Panc1 (cell line): ENCODE data around the gene MXD4. TPM values are rescaled to one million over a fixed set of nuclear protein-coding genes. Genes with fewer than 3 reads are reported as not detected.

Source experiments
- ATAC-seq: fragments of 200-7000 bp; cut with Tn5 transposase; 2 replicates; pipeline ENCODE4 v1.9.1; 2020; ENCODE audit warnings: mild to moderate bottlenecking, moderate library complexity
- Bru-seq: library from RNA; stranded (reverse); fragments of 400-500 nt; gene quantifications from one replicate; lab custom pipeline; 2021; lab: Mats Ljungman, UMichigan
- BruChase-seq, 2 experiments: library from RNA; stranded (reverse); fragments of 400-500 nt; gene quantifications; one replicate each; lab custom pipeline; 2021; lab: Mats Ljungman, UMichigan
- BruUV-seq: library from RNA; stranded (reverse); fragments of 400-500 nt; replicated peaks from 2 replicates; lab custom pipeline; 2021; lab: Mats Ljungman, UMichigan
- CTCF ChIA-PET: fragments of 300-600 bp; sonication (Branson Sonifier 250); formaldehyde crosslinking; loops from one replicate; lab custom pipeline; 2022; ENCODE audit warnings: antibody characterized with exemption; lab: Charles Lee
- POLR2A ChIA-PET: fragments of 300-600 bp; sonication (Branson Sonifier 250); formaldehyde crosslinking; loops from one replicate; lab custom pipeline; 2022; ENCODE audit warnings: antibody characterized with exemption; lab: Charles Lee
- DNase-seq: peaks from one replicate; pipeline ENCODE4 v3.0.0-alpha.2; 2010; ENCODE audit warnings: low read depth, low spot score
- H3K27ac ChIP-seq: 2 replicates; pipeline ENCODE4 v1.5.1; 2011; ENCODE audit warnings: mild to moderate bottlenecking, low read length, inconsistent platforms
- H3K27me3 ChIP-seq: fragments of 200-500 bp; sonication (Bioruptor generic); 2 replicates; pipeline ENCODE4 v1.6.0; 2014; ENCODE audit warnings: low read length, inconsistent platforms; ENCODE audit not compliant: control insufficient read depth, insufficient read depth
- H3K36me3 ChIP-seq: fragments of 200-500 bp; sonication (Bioruptor generic); 2 replicates; pipeline ENCODE4 v1.5.1; 2014; ENCODE audit warnings: inconsistent platforms, mild to moderate bottlenecking, low read length, moderate library complexity; ENCODE audit not compliant: control insufficient read depth, insufficient read depth
- H3K4me1 ChIP-seq: 2 replicates; pipeline ENCODE4 v1.5.1; 2011; ENCODE audit warnings: inconsistent platforms, mild to moderate bottlenecking, low read length, moderate library complexity; ENCODE audit not compliant: control insufficient read depth, insufficient read depth
- H3K4me3 ChIP-seq, 2 experiments: 2 replicates each; pipeline ENCODE4 v1.5.1; 2011 to 2012; ENCODE audit warnings: low read depth in 2 of 2, low read length in 2 of 2, mild to moderate bottlenecking in 2 of 2, inconsistent platforms in 1 of 2, moderate library complexity in 1 of 2
- H3K9me3 ChIP-seq: fragments of 200-500 bp; sonication (Bioruptor generic); 2 replicates; pipeline ENCODE4 v1.5.1; 2014; ENCODE audit warnings: low read depth, mild to moderate bottlenecking, inconsistent platforms, low read length, moderate library complexity; ENCODE audit not compliant: control insufficient read depth, insufficient read depth
- CTCF ChIP-seq: fragments of 450-650 bp; IDR thresholded peaks from 2 replicates; pipeline ENCODE4 v1.5.1; 2017; ENCODE audit warnings: mild to moderate bottlenecking
- POLR2AphosphoS5 ChIP-seq: IDR thresholded peaks from 2 replicates; pipeline ENCODE4 v1.6.1; 2012; ENCODE audit warnings: mild to moderate bottlenecking, low read depth, low read length, moderate library complexity
- REST ChIP-seq, 2 experiments: IDR thresholded peaks; 2 replicates each; pipeline ENCODE4 v1.6.1; 2011 to 2012; ENCODE audit warnings: low read depth in 2 of 2, control low read depth in 1 of 2, low read length in 1 of 2, mild to moderate bottlenecking in 1 of 2, moderate library complexity in 1 of 2; ENCODE audit not compliant: insufficient read depth in 1 of 2
- SIN3A ChIP-seq: IDR thresholded peaks from 2 replicates; pipeline ENCODE4 v1.6.1; 2012; ENCODE audit warnings: low read depth, mild to moderate bottlenecking, low read length, moderate library complexity, borderline replicate concordance; ENCODE audit not compliant: insufficient read depth
- TCF7L2 ChIP-seq: IDR thresholded peaks from 2 replicates; pipeline ENCODE4 v1.6.1; 2011; ENCODE audit warnings: mild to moderate bottlenecking, low read depth, low read length, inconsistent platforms
- in situ Hi-C: cut with HindIII; loops from 2 replicates; pipeline ENCODE4 v1.10.0; 2016; ENCODE audit warnings: low sequenced_read_pairs, low pct_unique_long_range_greater_than_20kb
- intact Hi-C: fragments of 100-400 bp; cut with micrococcal nuclease; formaldehyde crosslinking; loops from one replicate; pipeline ENCODE4 v1.10.0; 2022; ENCODE audit not compliant: unreplicated experiment
- long read RNA-seq: library from polyadenylated mRNA; unstranded; transcript quantifications from one replicate; pipeline ENCODE4 v2.0.0, GENCODE V29; 2021; ENCODE audit not compliant: unreplicated experiment
- polyA plus RNA-seq: library from polyadenylated mRNA; unstranded; fragments of >200 nt; gene quantifications from one replicate; pipeline ENCODE4 v1.2.1, GENCODE V29; 2012; ENCODE audit warnings: missing spikeins; ENCODE audit not compliant: insufficient read length
- total RNA-seq: library from RNA; stranded (reverse); gene quantifications from one replicate; pipeline ENCODE4 v1.2.1, GENCODE V29; 2021; ENCODE audit not compliant: unreplicated experiment

Gene MXD4
- total RNA-seq (32.7 TPM), Bru-seq, nascent RNA (percentile 55 among the genes with signal in this experiment), BruChase-seq, experiment 1, labeled RNA remaining after a 2-hour chase (percentile 64 among the genes with signal in this experiment), BruChase-seq, experiment 2, labeled RNA remaining after a 6-hour chase (percentile 69 among the genes with signal in this experiment)
- 45.0 TPM for polyA plus RNA-seq
- long read RNA-seq, full-length matches to known transcripts = 85 of 140 reads
- long read RNA-seq, partial matches to known transcripts = 4 of 140 reads
- long read RNA-seq, other reads (novel, unspliced or antisense) = 51 of 140 reads

GRCh38 chr4:2261853-2262144 lies at the start of gene MXD4:
TSS of gene MXD4 (minus strand) at chr4:2262109. CDS start at chr4:2261980, 129 bp downstream.
- DNase-seq (no peak), ATAC-seq (peak; percentile 10)
- no peak for TF ChIP-seq REST (IDR thresholded peaks at IDR 0.05; ENCODE audit: insufficient read depth in 1 of 2, low read depth in 2 of 2, low read length in 1 of 2)
- CTCF ChIA-PET = no interaction called here
- H3K9me3 ChIP-seq = no peaks in the 10 kb centered on the region
- BruUV-seq = no TSS peak
- peak within 1 kb of the TSS; percentile 61 to 63 for H3K4me3 ChIP-seq
- no peaks in the 10 kb centered on the region for H3K27me3 ChIP-seq
- in situ Hi-C loops = no loop called here
- peak within 1 kb of the TSS; percentile 81 for H3K27ac ChIP-seq
- intact Hi-C loops = no loop called here
- POLR2A ChIA-PET = no interaction called here
- peaks cover 5% of the 10 kb centered on the region for H3K4me1 ChIP-seq
- H3K36me3 ChIP-seq = no peaks in the 10 kb centered on the region; the same call in 1 of the 2 replicates

GRCh38 chr4:2306773-2307410 lies 45.0 kb upstream of the MXD4 start:
- H3K36me3 ChIP-seq = no peaks in the 10 kb centered on the region
- no TSS peak for BruUV-seq

More at GRCh38 chr4:2306773-2307410, 45.0 kb upstream of the MXD4 start:
- no peak for TF ChIP-seq SIN3A
- no peak for TF ChIP-seq TCF7L2
- TF ChIP-seq POLR2AphosphoS5 = no peak
- no peak for TF ChIP-seq REST (IDR thresholded peaks at IDR 0.05; ENCODE audit: insufficient read depth in 1 of 2, low read depth in 2 of 2, low read length in 1 of 2)
- no peak for TF ChIP-seq CTCF
- no peak for DNase-seq
- no peaks in the 10 kb centered on the region for H3K9me3 ChIP-seq
- ATAC-seq = no peak
- POLR2A ChIA-PET = no interaction called here
- H3K4me1 ChIP-seq = no peaks in the 10 kb centered on the region
- no peaks in the 10 kb centered on the region for H3K27me3 ChIP-seq
- CTCF ChIA-PET = no interaction called here
- no peak overlapping the region for H3K4me3 ChIP-seq
- intact Hi-C loops = no loop called here
- H3K27ac ChIP-seq = no peak overlapping the region
- in situ Hi-C loops = no loop called here
